Pancreas (tissue), 10 donors: ENCODE measurements around the gene CDC37L1. TPM values are rescaled to one million over a fixed set of nuclear protein-coding genes. Genes with fewer than 3 reads are reported as not detected.
"Not testable (repeated sequence)": the region's sequence is repeated elsewhere in the genome, so short reads cannot be mapped to it uniquely, and the experiment has no call there.

Source experiments
- ATAC-seq, 4 donors: fragments of 200-7000 bp; cut with Tn5 transposase; one replicate each; pipeline versions ENCODE4 v1.8.0 to v1.9.1; 2020; ENCODE audit warnings: mild to moderate bottlenecking in 4 of 4, moderate library complexity in 4 of 4
- DNase-seq, 6 donors: peaks; one replicate each; pipeline ENCODE4 v3.0.0-alpha.2; 2020
- FAIRE-seq: peaks from 2 replicates; lab custom pipeline; 2012; peaks lifted over from hg19 to GRCh38; lab: Jason Lieb, UNC
- H3K27ac ChIP-seq, 4 donors: fragments of 200-600 bp; sonication (generic); 1 replicate in 3 of 4; 2 replicates in 1 of 4; pipeline versions ENCODE4 v1.5.0 to v1.8.0; 2020
- H3K27me3 ChIP-seq, 4 donors: fragments of 200-600 bp; one replicate each; pipeline ENCODE4 v1.8.0; 2021
- H3K36me3 ChIP-seq, 3 donors: fragments of 200-600 bp; sonication (generic) in 1 of 3; one replicate each; pipeline versions ENCODE4 v1.5.0 to v1.8.0; 2020 to 2021
- H3K4me1 ChIP-seq, 3 donors: fragments of 200-600 bp; one replicate each; pipeline ENCODE4 v1.8.0; 2021
- H3K4me3 ChIP-seq, 4 donors: fragments of 200-600 bp; sonication (generic) in 2 of 4; one replicate each; pipeline versions ENCODE4 v1.5.0 to v1.8.0; 2020 to 2021
- H3K9me3 ChIP-seq, 4 donors: fragments of 200-600 bp; one replicate each; pipeline ENCODE4 v1.8.0; 2021
- WGBS, 2 donors: extraction: QIAGEN DNeasy Blood & Tissue Kit; methylation state at CpG; one replicate each; pipeline ENCODE4 v1.1.7; 2013; 5-methylcytosine and 5-hydroxymethylcytosine counted together
- intact Hi-C, 3 donors: fragments of 100-400 bp; cut with DNase I; formaldehyde crosslinking; loops; one replicate each; pipeline versions ENCODE4 v1.11.1 to v1.14.2; 2022
- polyA plus RNA-seq, 2 donors: library from polyadenylated mRNA; stranded (reverse); fragments of 200-250 nt; gene quantifications; one replicate each; pipeline ENCODE4 v1.2.3, GENCODE V29; 2013
- total RNA-seq, 6 donors: library from RNA; stranded (reverse); fragmentation: NEBNext Ultra II Directional in 4 of 6; extraction: Animal tissue kit (Norgen Biotek cat#: 25700) in 4 of 6; gene quantifications; one replicate each; pipeline versions ENCODE4 v1.2.1 to v1.2.4, GENCODE V29; 2021 to 2023
- TF ChIP-seq, protein P1 (sequence below), 4 donors: fragments of 200-600 bp; sonication (generic) in 3 of 4; IDR thresholded peaks; one replicate each; pipeline versions ENCODE4 v1.5.0 to v1.8.0; 2021; ENCODE audit warnings: antibody characterized with exemption in 4 of 4
- donor health status: healthy with polysubstance abuse.
- donor health status: DM: no; HTN: no; CAD: no; lungs with moderate emphysema.
- donor health status: DM: no; HTN: no; CAD: no.
- donor health status: control.
- donor health status: control.
- donor health status: Bipolar disorder and iron deficiency.
- donor health status: DM: yes; HTN: yes; CAD: no.
- donor health status: DM: no; HTN: no; CAD: no.
- donor health status: DM: no; HTN: no; CAD: no.
- donor health status: DM: yes; HTN: yes; CAD: no.

Gene CDC37L1
- total and polyA plus RNA-seq, 8 donors, result 5.4 to 13.4 (median 11.0) TPM

GRCh38 chr9:4748612-4749011 is 69.2 kb downstream of the CDC37L1 start:
- Histone ChIP-seq H3K9me3 (no peaks in the 10 kb centered on the region), H3K27ac (no peak overlapping the region), H3K36me3 (no peaks in the 10 kb centered on the region), H3K27me3 (no peaks in the 10 kb centered on the region), H3K4me3 (no peak overlapping the region), H3K4me1 (no peaks in the 10 kb centered on the region)
- intact Hi-C loops, result no loop called here
- 92 to 93% methylated on average over 5 of the region's 5 CpGs for WGBS, 2 donors
- TF ChIP-seq, protein P1, sequence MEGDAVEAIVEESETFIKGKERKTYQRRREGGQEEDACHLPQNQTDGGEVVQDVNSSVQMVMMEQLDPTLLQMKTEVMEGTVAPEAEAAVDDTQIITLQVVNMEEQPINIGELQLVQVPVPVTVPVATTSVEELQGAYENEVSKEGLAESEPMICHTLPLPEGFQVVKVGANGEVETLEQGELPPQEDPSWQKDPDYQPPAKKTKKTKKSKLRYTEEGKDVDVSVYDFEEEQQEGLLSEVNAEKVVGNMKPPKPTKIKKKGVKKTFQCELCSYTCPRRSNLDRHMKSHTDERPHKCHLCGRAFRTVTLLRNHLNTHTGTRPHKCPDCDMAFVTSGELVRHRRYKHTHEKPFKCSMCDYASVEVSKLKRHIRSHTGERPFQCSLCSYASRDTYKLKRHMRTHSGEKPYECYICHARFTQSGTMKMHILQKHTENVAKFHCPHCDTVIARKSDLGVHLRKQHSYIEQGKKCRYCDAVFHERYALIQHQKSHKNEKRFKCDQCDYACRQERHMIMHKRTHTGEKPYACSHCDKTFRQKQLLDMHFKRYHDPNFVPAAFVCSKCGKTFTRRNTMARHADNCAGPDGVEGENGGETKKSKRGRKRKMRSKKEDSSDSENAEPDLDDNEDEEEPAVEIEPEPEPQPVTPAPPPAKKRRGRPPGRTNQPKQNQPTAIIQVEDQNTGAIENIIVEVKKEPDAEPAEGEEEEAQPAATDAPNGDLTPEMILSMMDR (IDR thresholded peaks at IDR 0.05), result no peak
- ATAC-seq (no peak), DNase-seq (no peak), FAIRE-seq (no peak)

DNA sequence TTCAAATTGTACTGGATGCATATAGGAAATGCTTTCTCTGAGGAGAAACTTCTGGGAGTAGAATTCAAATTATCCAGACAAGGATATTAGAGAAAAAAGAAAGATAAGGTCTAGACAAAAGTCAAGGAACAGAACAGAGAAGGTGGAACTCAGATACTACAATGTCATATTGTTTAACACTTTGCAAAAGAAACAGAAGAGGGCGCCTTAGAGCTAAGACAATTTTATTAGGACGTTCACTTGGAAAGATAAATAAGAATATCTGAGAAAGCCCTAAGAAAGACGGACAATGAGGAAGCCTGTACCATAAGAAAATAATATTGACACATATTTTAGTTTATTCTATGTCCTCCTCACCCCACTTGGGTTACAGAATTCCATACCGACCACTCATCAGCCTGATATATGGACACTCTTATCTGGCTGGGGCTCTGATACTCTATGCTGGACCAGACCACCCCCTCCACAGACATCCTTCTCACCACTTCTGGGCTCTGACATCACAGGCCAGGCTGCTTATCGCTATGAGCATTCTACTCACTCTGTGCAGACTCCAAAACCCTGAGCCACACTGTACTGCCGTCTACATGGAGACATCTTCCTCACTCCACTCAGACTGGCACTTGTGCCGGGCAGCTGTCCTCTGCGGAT is 70.8 kb downstream of the CDC37L1 start:
- ATAC-seq, result peak; percentile 53 to 79 (median 70)

GRCh38 chr9:4754530-4754929 is 75.2 kb downstream of the CDC37L1 start:
- H3K27ac ChIP-seq, ATAC-seq, H3K4me1 ChIP-seq, DNase-seq, H3K4me3 ChIP-seq, intact Hi-C loops, FAIRE-seq, H3K9me3 ChIP-seq, H3K36me3 ChIP-seq, H3K27me3 ChIP-seq: not testable (repeated sequence)

More for the DNA sequence above, 70.8 kb downstream of the CDC37L1 start:
- Histone ChIP-seq H3K27ac (no peak overlapping the region), H3K27me3 (no peaks in the 10 kb centered on the region), H3K9me3 (no peaks in the 10 kb centered on the region), H3K36me3 (no peaks in the 10 kb centered on the region), H3K4me1 (no peaks in the 10 kb centered on the region), H3K4me3 (no peak overlapping the region)
- intact Hi-C loops, result no loop called here
- no peak for FAIRE-seq
- TF ChIP-seq, protein P1 (IDR thresholded peaks at IDR 0.05), result peak in 2 of 4 donors; percentile 23 to 25
- no peak for DNase-seq
- 36 to 42% methylated on average over 8 of the region's 8 CpGs for WGBS, 2 donors

DNA sequence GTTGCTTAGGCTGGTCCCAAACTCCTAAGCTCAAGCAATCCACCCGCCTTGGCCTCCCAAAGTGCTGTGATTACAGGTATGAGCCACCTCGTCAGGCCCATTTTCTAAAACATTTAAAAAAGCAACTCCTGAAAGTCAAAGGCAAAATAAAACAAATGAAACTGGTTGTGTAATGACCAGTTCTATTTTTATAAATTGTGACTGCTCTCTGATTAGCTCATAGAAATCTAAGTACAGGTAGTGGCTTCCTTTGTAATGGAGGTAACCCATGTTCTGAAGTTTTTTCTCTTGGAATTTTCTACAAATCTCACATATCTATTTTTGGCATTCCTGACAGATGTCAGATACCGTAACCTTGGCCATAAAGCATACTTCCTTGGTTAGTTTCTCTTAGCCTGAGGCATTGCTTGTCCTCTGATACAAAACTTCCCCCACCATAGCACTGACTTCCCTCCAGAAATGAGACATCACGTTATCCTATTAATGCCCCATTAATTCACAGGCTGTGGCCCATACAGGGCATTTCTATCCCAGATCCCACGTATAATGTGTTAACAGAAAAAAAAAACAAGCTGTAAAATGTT is 75.7 kb downstream of the CDC37L1 start:
- H3K4me1 ChIP-seq, result no peaks in the 10 kb centered on the region
- DNase-seq (no peak), ATAC-seq (no peak), FAIRE-seq (no peak)
- no peaks in the 10 kb centered on the region for H3K9me3 ChIP-seq
- H3K27ac ChIP-seq, result no peak overlapping the region
- no peaks in the 10 kb centered on the region for H3K27me3 ChIP-seq
- no peak overlapping the region for H3K4me3 ChIP-seq
- TF ChIP-seq, protein P1 (IDR thresholded peaks at IDR 0.05), result no peak
- intact Hi-C loops, result no loop called here
- no peaks in the 10 kb centered on the region for H3K36me3 ChIP-seq
- WGBS, 2 donors, result 65 to 73% methylated on average over 5 of the region's 5 CpGs

- Histone ChIP-seq H3K36me3 (no peaks in the 10 kb centered on the region), H3K27ac (no peak overlapping the region), H3K4me3 (no peak overlapping the region), H3K4me1 (no peaks in the 10 kb centered on the region), H3K27me3 (no peaks in the 10 kb centered on the region), H3K9me3 (no peaks in the 10 kb centered on the region)
- ATAC-seq (peak; percentile 44 to 69 (median 50)), DNase-seq (no peak), FAIRE-seq (no peak)
- WGBS, 2 donors, result 45 to 51% methylated on average over 4 of the region's 4 CpGs
- TF ChIP-seq, protein P1 (IDR thresholded peaks at IDR 0.05), result no peak
- intact Hi-C loops, result no loop called here
These were observed 77.1 kb downstream of the CDC37L1 start for GRCh38 chr9:4756420-4756819.

Other genes starting within 250 kb of the CDC37L1 start
- gene SLC1A1, start 189.1 kb upstream of the CDC37L1 start, total RNA-seq, result 1 to 10 TPM; 1.3 to 4.9 (median 2.5) TPM
- 1 to 10 TPM; 1.4 to 3.1 TPM for gene SLC1A1, start 189.1 kb upstream of the CDC37L1 start, polyA plus RNA-seq
- gene PLPP6, start 17.3 kb upstream of the CDC37L1 start, total RNA-seq, result 10 to 100 TPM in 1 of 6 donors, 1 to 10 TPM in 5; 6.5 to 11.5 (median 7.4) TPM
- 1 to 10 TPM; 4.8 to 6.9 TPM for gene PLPP6, start 17.3 kb upstream of the CDC37L1 start, polyA plus RNA-seq
- 10 to 100 TPM in 2 of 6 donors, 1 to 10 TPM in 4; 4.2 to 12.5 (median 8.3) TPM for gene SPATA6L, start 13.1 kb upstream of the CDC37L1 start, total RNA-seq
- 1 to 10 TPM; 7.3 to 7.4 TPM for gene SPATA6L, start 13.1 kb upstream of the CDC37L1 start, polyA plus RNA-seq
- 10 to 100 TPM; 16.2 to 24.7 (median 22.3) TPM for gene AK3, start 61.6 kb downstream of the CDC37L1 start, total RNA-seq
- gene AK3, start 61.6 kb downstream of the CDC37L1 start, polyA plus RNA-seq, result 10 to 100 TPM; 23.6 to 34.5 TPM
- gene RCL1, start 113.4 kb downstream of the CDC37L1 start, total RNA-seq, result 100 to 1,000 TPM in 1 of 6 donors, 10 to 100 TPM in 5; 11.3 to 153 (median 25.3) TPM
- 10 to 100 TPM; 19.0 to 24.8 TPM for gene RCL1, start 113.4 kb downstream of the CDC37L1 start, polyA plus RNA-seq